ENCODE data around the gene PHF24.

The PHF24 gene

DNA sequence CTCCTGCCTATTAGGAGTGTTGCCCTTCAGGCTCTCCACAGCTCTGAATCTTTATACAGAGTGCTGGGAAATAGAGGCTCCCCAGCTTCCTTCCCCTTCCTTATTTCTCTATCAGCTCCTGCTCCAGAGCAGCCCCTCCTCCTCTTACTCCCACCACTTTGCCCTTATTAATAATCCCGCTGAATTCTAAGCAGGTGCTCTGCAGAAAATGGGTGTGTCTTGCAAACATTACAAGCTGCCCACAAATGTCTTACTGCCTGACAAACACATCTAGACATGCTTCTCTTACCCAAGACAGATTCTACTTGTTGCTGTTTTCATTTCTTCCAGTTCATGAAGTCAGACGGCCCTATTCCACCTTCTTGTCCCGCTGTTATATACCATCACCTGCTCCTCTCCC, 6.4 kb downstream of the PHF24 start:
- DNase-seq (ENCODE audit: low read depth), result no peak
- no peak overlapping the region for H3K4me3 ChIP-seq (ENCODE audit: low read depth, low read length)
- in situ Hi-C loops (cut with HindIII; ENCODE audit: low sequenced_read_pairs), result no loop called here
- TF ChIP-seq, protein P1, sequence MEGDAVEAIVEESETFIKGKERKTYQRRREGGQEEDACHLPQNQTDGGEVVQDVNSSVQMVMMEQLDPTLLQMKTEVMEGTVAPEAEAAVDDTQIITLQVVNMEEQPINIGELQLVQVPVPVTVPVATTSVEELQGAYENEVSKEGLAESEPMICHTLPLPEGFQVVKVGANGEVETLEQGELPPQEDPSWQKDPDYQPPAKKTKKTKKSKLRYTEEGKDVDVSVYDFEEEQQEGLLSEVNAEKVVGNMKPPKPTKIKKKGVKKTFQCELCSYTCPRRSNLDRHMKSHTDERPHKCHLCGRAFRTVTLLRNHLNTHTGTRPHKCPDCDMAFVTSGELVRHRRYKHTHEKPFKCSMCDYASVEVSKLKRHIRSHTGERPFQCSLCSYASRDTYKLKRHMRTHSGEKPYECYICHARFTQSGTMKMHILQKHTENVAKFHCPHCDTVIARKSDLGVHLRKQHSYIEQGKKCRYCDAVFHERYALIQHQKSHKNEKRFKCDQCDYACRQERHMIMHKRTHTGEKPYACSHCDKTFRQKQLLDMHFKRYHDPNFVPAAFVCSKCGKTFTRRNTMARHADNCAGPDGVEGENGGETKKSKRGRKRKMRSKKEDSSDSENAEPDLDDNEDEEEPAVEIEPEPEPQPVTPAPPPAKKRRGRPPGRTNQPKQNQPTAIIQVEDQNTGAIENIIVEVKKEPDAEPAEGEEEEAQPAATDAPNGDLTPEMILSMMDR (IDR thresholded peaks at IDR 0.05; ENCODE audit: low read depth, low read length, missing control alignments), result no peak

DNA sequence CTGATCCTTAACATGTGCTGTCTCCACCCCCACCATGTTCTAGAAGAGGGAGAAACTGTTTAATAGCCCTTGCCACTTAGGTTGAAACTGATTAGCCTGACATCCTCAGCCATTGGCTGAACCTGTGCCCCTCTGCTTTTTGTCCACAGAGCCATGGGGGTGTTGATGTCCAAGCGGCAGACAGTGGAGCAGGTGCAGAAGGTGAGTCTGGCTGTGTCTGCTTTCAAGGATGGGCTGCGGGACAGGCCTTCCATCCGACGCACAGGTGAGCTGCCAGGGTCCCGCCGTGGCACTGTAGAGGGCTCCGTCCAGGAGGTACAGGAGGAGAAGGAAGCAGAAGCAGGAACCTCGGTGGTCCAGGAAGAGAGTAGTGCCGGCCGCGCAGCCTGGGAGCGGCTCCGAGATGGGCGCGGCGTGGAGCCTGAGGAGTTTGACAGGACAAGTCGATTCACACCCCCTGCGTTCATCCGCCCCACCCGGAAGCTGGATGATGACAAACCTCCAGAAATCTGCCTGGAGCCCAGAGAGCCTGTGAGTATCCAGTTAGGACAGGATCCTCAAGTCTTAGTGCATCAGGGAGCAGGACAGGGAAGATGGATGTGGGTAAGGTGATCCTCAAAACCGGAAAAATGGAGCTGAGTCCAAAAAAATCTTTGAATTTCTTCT, 13.2 kb downstream of the PHF24 start:
- TF ChIP-seq, protein P1 (IDR thresholded peaks at IDR 0.05; ENCODE audit: low read depth, low read length, missing control alignments), result no peak
- H3K4me3 ChIP-seq (ENCODE audit: low read depth, low read length), result no peak overlapping the region
- in situ Hi-C loops (cut with HindIII; ENCODE audit: low sequenced_read_pairs), result no loop called here
- no peak for DNase-seq (ENCODE audit: low read depth)

DNA sequence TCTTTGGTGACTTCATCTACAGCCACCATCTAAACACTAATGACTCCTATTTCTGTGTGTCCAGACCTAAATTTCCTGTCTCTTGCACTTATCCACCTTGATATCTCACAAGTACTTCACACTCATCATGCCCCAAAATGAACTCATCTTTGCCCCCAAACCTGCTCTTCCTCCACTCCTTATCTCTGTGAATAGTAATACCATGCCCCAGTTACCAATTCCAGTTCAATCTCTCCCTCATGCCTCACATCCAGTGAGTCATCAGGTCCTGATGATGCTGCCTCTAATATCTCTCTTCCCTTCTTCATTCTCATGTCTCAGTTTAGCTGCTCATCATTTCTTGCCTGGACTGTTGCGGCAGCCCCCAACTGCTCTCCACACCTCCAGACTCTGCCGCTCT, 16.6 kb downstream of the PHF24 start:
- no peak overlapping the region for H3K4me3 ChIP-seq (ENCODE audit: low read depth, low read length)
- TF ChIP-seq, protein P1 (IDR thresholded peaks at IDR 0.05; ENCODE audit: low read depth, low read length, missing control alignments), result no peak

DNA sequence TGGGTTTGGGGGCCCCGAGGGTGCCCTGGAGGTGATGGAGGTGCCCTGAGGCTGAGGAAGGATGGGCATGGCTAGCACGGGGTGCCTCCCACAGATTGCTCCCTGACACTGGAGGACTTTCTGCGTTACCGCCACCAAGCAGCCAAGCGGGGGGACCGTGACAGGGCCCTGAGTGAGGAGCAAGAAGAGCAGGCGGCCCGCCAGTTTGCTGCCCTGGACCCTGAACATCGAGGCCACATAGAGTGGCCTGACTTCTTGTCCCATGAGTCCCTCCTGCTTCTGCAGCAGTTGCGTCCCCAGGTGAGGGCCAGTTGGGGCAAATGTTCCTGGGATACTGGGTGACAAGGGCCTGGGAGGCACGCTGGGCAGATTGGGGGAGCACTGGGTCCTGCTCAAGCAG, 18.4 kb downstream of the PHF24 start:
- in situ Hi-C loops (cut with HindIII; ENCODE audit: low sequenced_read_pairs), result no loop called here
- H3K4me3 ChIP-seq (ENCODE audit: low read depth, low read length), result no peak overlapping the region
- TF ChIP-seq, protein P1 (IDR thresholded peaks at IDR 0.05; ENCODE audit: low read depth, low read length, missing control alignments), result no peak
- no peak for DNase-seq (ENCODE audit: low read depth)

More for the DNA sequence above, 16.6 kb downstream of the PHF24 start:
- in situ Hi-C loops (cut with HindIII; ENCODE audit: low sequenced_read_pairs), result no loop called here
- no peak for DNase-seq (ENCODE audit: low read depth)

DNA sequence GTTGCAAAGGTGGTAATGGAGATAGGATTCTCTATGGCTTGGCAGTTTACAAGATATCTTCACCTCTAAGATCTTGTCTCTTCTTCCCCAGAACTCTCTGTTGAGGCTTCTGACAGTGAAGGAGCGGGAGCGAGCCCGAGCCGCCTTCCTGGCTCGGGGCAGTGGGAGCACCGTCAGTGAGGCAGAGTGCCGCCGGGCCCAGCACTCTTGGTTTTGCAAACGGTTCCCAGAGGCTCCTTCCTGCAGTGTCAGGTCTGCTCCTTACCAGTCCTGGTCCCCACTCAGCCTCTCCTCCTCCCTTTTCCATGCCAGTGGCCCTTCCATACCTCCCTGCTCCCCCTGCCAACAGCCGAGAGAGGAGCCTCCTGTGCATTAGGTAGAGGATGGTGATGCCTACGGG, 18.9 kb downstream of the PHF24 start:
- in situ Hi-C loops (cut with HindIII; ENCODE audit: low sequenced_read_pairs), result no loop called here
- no peak overlapping the region for H3K4me3 ChIP-seq (ENCODE audit: low read depth, low read length)
- no peak for DNase-seq (ENCODE audit: low read depth)
- TF ChIP-seq, protein P1 (IDR thresholded peaks at IDR 0.05; ENCODE audit: low read depth, low read length, missing control alignments), result no peak

DNA sequence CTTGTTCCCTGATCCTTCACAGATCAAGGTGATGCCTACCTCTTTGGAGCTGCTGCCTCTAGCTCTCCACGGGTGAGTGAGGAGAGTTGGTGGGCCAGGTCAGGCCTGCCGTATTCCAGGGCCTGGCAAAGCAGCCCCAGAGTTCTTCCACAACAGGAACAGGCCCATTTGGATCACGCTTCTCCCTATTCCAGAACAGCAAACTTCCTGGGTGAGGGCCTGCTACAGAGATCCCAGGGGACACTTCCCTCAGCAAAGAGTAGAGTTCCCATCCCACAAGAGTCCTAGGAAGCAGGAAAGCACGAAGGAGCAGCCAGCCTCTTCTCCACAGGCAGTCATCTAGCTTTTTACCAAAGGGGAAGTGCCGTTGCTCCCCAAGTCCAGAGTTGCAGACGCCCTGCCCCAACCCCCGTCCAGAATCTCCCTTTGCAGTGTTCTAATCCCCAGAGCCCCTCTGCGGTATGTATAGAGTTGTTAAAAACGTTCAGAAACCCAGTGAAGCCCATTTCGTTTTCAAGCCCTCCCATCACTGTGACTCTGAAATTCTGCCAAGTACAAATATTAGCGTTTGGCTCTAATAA, 22.2 kb downstream of the PHF24 start:
- H3K4me3 ChIP-seq (ENCODE audit: low read depth, low read length), result no peak overlapping the region
- TF ChIP-seq, protein P1 (IDR thresholded peaks at IDR 0.05; ENCODE audit: low read depth, low read length, missing control alignments), result no peak
- in situ Hi-C loops (cut with HindIII; ENCODE audit: low sequenced_read_pairs), result no loop called here
- DNase-seq (ENCODE audit: low read depth), result no peak

Data from astrocyte of the cerebellum (primary cell).